SIG-M5 (cell line): ENCODE data around the gene FLII.
"Not testable (repeated sequence)": the region's sequence is repeated elsewhere in the genome, so short reads cannot be mapped to it uniquely, and the experiment has no call there.

Experiments
- DNase-seq: peaks from one replicate; lab custom pipeline; 2025; lab: John Stamatoyannopoulos, UW

The FLII gene

DNA sequence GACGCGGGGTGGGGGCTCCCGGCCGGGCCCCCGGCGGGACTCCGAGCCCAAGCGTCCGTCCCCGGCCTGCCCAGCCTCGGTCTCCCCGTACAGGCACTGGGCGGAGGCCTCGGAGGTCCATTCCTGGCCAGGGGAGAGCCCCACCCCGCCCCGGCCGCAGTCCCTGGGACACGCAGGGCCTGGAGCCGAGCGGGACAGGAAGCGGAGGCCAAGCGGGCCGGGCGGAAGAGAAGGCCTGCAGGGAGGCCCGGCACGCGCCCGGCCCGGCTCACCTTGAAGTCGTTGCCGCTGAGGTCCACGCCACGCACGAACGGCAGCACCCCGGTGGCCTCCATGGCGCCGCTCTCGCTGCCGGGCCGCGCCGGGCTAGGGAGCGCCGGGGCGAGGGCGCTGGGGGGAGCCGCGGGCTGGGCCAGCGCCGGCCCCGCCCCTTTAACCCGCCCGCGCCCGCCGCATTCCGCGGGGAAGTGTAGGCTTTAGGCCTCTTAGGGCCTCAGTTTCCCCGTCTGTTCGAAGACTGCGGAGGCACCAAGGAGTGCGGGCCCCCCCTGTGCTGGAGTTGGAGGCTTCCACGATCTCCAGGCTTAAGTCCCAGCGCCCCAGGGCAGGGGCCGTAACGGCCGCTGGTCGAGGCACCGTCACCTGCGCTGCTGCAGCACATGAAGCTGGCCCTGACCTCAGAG is at the start of gene FLII:
FLII (minus strand) TSS at position 383 of the 683 bp plus-strand sequence; CDS start at position 335, 48 bp downstream.
- DNase-seq, result no peak

- not testable (repeated sequence) for DNase-seq
These were observed 44.7 kb upstream of the FLII start for GRCh38 chr17:18303206-18303605.

DNA sequence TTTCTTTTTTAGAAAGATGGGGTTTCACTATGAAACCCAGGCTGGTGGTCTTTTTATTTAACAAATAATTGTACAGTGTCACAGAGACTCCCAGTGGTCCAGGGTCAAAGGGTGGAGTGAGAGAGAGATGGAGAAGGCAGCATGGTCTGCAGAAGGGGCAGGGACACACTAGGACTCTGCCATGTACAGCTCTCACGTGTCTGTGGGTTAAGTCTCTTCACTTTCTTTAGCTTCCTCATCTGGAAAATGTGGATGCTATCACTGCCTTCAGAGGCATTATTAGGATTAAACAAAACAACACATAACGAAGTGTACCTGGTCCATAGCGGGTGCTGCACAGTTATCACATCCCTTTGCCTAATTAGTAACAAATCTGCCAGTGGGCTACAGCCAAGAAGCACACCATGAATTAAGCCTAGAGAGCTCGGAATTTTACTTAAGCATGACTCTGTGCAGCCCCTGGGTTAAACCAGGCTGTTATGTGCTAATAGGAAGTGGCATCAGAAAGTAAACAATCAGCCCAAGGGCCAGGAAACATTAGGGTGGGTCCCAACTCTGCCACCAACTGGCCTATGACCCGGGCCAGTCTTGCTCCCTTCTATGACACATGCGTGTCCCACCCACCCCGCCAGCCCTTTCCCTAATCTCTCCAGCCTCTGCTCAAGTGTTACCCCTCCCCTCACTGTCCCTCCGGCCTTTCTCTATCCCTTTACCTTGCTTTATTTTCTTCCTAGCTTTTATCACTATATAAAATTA is 42.4 kb upstream of the FLII start:
- no peak for DNase-seq

GRCh38 chr17:18298061-18298460 is 39.5 kb upstream of the FLII start:
- DNase-seq, result not testable (repeated sequence)

DNA sequence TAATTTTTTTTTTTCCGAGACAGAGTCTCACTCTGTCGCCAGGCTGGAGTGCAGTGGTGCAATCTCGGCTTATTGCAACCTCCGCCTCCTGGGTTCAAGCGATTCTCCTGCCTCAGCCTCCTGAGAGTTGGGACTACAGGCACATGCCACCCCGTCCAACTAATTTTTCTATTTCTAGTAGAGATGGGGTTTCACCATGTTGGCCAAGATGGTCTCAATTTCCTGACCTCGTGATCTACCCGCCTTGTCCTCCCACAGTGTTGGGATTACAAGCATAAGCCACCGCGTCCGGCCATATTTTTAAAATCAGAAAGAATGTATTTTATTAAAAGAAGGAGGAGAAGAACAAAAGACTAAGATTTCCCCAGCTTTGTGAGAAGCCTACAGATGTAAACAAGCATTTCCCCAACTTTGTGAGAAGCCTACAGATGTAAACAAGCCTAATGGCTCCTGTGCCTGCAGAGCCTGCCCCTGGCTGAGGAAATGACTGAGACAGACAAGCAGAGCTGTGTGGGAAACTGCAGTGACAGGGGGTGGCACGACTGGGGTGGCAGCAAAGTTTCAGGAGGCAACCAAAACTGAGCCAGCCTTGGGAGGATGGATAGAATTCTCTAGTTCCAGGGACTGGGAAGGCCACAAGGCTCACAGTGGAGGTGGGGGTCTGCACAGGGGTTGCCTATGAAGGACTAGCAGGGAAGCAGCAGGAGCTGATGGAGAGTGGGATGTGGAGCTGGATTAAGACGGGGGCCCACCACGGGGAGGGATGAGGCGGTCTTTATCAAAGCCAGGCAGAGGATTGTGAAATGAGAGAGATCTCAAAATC is 33.4 kb upstream of the FLII start:
- no peak for DNase-seq

DNA sequence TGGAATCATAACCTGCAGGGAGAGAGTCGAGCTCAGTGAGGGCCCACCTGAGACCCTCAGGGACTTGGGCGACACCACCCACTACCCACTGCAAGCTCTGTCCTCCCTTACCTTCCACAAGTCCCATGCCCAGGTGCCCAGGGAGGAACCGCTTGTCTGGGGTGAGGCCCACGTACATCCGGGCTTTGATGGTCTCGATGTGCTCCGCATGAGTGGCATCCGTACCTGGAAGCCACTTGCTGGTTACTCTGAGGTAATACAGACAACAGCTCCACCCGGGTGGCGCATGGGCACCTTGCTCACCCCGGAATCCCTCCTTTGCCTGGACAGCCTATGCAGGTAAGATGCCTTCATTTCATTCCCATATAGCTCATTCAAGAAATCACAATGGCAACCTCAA is 26.8 kb upstream of the FLII start:
- no peak for DNase-seq

GRCh38 chr17:18281788-18282187 is 23.2 kb upstream of the FLII start:
- no peak for DNase-seq

DNA sequence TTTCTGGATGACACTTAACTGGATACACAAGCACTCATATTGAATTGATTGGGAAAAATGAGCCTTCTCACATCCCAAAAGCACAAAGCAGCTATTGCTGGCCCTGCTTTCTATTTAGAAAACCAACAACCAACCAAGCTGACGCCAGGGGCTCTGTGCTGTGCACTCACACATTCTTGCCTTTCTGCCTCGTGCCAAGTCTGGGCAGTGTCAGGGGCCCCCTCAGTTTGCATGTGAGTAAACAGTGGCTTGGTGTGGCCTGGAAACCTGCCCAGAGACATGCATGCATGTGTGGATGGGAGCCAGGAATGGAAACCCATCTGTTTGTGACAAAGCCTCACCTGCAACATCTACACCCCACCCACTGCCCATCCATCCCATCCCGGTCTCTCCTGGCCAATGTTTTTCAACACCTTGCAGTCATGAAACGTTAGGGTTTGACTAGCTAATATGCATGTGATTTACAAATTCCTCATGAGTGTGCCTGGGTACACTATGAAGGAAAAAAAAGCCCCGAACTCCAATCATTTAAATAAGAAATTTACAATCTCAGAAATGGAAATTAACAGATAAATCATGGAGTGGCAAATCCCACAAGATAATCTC is 22.3 kb upstream of the FLII start:
- no peak for DNase-seq

- DNase-seq, result no peak
These were observed 21.7 kb upstream of the FLII start for GRCh38 chr17:18280249-18280648.

DNA sequence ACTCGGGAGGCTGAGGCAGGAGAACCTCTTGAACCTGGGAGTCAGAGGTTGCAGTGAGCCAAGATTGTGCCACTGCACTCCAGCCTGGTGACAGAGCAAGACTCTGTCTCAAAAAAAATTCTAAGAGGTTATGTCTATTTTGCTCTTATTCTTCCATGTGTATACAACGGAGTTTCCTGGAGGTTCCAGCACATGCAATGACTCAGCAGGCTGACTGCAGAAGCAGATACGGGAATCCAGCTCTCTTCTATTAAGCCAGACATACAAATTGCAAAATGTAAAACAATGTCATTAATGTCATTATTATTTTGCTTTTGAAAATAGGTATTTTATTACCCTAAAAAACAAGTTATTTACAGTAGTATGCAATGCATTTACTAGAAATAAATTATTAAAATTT is 20.3 kb upstream of the FLII start:
- DNase-seq, result no peak

DNA sequence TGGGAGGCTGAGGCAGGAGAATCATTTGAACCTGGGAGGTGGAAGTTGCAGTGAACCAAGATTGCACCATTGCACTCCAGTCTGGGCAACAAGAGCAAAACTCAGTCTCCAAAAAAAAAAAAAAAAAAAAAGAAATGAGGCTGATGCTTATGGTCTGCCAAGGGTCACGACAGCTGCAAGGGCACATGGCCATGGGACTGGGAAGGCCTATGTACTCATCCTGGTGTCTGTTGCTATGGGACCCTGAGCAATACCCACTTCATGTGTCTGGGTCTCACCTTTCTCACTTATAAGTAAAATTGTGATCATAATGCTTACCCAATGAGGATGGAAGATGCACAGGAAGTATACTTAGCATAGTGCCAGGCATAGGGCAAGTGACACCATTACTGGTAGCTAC is 18.5 kb upstream of the FLII start:
- no peak for DNase-seq

GRCh38 chr17:18270046-18270931 is 11.8 kb upstream of the FLII start:
- DNase-seq, result no peak

DNA sequence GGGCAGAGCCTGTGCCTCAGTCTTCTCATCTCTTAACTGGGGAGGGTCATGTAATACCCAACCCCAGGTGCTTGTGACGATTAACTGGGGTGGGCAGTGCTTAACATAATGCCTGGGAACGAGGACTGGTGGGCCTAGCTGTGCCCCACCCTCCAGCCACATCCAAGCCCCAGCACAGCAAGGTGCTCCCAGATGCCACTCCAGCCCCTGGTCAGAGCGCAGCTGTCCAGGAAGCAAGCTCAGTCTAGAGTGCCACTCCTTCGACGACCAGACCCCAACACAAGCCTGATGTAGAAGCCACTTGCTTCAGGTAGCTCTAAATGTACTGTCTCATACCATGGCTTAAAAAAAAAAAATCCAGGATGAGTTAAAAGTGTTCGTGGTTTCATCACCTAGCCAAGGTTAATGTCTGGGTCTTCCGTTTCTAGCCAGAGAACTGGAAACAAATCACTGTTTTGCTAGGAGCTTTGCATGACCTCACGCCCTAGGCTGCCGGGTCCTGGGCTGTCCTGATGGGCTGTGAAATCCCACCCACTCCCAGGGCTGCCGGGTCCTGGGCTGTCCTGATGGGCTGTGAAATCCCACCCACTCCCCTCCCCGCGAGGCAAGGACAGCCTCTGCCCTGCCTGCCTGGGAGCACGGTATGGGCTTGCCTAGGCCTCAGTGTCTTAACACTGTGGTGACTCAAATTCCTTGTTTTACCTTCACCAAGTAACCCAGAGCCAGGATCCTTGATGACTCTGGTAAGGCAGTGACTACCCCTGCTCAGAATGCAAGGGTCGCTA is 9.6 kb upstream of the FLII start:
- DNase-seq, result no peak

GRCh38 chr17:18267366-18267765 is 8.8 kb upstream of the FLII start:
- DNase-seq, result no peak

DNA sequence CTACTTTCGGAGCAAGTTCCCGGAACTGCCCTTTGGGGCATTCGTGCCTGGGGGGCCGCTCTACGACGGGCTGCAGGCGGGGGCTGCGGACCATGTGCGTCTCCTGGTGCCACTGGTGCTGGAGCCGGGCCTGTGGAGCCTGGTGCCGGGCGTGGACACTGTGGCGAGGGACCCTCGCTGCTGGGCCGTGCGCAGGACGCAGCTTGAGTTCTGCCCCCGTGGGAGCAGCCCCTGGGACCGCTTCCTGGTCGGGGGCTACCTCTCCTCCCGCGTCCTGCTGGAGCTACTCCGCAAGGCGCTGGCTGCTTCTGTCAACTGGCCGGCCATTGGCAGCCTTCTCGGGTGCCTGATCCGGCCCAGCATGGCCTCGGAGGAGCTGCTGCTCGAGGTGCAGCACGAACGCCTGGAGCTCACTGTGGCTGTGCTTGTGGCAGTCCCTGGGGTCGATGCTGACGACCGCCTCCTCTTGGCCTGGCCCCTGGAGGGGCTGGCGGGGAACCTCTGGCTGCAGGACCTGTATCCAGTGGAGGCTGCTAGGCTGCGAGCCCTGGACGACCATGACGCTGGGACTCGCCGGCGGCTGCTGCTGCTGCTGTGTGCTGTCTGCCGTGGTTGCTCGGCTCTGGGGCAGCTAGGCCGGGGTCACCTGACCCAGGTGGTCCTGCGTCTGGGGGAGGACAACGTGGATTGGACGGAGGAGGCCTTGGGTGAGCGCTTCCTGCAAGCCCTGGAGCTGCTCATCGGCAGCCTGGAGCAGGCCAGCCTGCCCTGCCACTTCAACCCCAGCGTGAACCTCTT is 5.5 kb upstream of the FLII start:
- no peak for DNase-seq

DNA sequence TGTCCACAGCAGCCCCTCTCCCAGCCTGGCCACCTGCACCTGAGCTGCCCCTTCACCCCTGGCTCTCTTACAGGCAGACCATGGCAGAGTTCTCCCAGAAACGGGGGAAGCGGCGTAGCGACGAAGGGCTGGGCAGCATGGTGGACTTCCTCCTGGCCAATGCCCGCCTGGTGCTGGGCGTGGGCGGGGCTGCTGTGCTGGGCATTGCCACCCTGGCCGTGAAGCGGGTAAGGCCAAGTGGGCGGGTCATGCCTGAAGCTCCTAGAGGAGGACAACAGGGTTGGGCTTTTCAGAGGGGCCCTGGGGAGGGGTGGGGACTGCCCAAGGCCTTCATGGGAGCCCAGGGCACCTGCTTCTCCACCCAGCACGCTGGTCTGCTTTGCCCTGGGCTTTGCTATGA is 4.1 kb upstream of the FLII start:
- no peak for DNase-seq

DNA sequence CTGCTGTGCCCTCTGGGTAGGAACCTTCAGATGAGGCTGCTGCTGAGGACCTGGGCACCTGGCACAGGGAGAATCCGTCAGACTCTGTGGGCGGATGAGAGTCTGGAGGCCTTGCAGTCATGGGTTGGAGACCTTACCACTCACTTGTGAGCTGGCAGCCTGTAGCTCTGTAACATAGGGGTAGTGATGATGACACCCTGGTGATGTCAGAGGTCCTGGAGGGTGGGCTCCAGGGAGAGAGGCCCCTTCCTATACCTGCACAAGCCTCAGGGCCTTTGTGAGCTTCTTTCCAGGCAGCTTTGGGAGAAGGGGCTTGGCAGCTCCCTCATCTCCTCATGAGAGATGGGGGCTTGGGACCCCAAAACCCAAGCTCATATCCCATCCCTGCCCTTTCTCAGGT is 3.6 kb upstream of the FLII start:
- DNase-seq, result no peak

- no peak for DNase-seq
These were observed 3.1 kb upstream of the FLII start for GRCh38 chr17:18261659-18262058.

- DNase-seq, result no peak
These were observed 2.6 kb upstream of the FLII start for GRCh38 chr17:18261146-18261515.
